Measurements from ENCODE around the gene MARCO. TPM values are rescaled to one million over a fixed set of nuclear protein-coding genes. Genes with fewer than 3 reads are reported as not detected.

Gene MARCO
- total and polyA plus RNA-seq, 2 of the 8 experiments (the other 6 are each of a cell fraction or from before 2014, with no cell fraction given), result not detected

GRCh38 chr2:118932949-118933348 lies 9.0 kb upstream of the MARCO start:
- no peak for FAIRE-seq
- no peak overlapping the region for H4K5ac ChIP-seq (ENCODE audit: insufficient read length, low read depth, low read length)
- no peak overlapping the region for H2BK12ac ChIP-seq (ENCODE audit: low read depth, low read length)
- no peak overlapping the region for H2BK20ac ChIP-seq (ENCODE audit: low read length)
- H2AFZ ChIP-seq (ENCODE audit: low read length), result no peak overlapping the region
- no peak for DNase-seq (ENCODE audit: low read depth in 1 of 2, low spot score in 2 of 2)
- no peak overlapping the region for H3K14ac ChIP-seq (ENCODE audit: insufficient read length)
- H3K27ac ChIP-seq (ENCODE audit: low read depth, low read length), result no peak overlapping the region
- ChIA-PET CTCF (ENCODE audit: partially characterized antibody) (interaction anchor here (0.6 kb wide), 1 partner anchor 887 kb away, joined by 3 read pairs; no protein-coding TSS in a partner anchor), POLR2A (ENCODE audit: partially characterized antibody) (no interaction called here)
- no peak overlapping the region for H4K8ac ChIP-seq (ENCODE audit: extremely low read depth, insufficient read depth, low read length)
- H4K91ac ChIP-seq (replicated peaks; ENCODE audit: insufficient read length, low read length), result no peak overlapping the region
- H3K23ac ChIP-seq (ENCODE audit: insufficient read length), result no peak overlapping the region
- H3K18ac ChIP-seq (ENCODE audit: extremely low read depth, low read length), result no peak overlapping the region
- H3K9ac ChIP-seq (replicated peaks in 1 of 4; ENCODE audit: extremely low read depth in 1 of 4, low read depth in 3 of 4, low read length in 3 of 4), result no peak overlapping the region
- H4K20me1 ChIP-seq (replicated peaks in 1 of 2; ENCODE audit: control insufficient read depth in 1 of 2, insufficient read depth in 2 of 2, low read length in 2 of 2), result no peaks in the 10 kb centered on the region
- H3K4me3 ChIP-seq (ENCODE audit: extremely low read depth in 1 of 4, insufficient read depth in 2 of 4, low read depth in 3 of 4, low read length in 4 of 4), result no peak overlapping the region
- H2AK5ac ChIP-seq (ENCODE audit: low read depth, low read length), result no peak overlapping the region
- no peaks in the 10 kb centered on the region for H3K23me2 ChIP-seq (ENCODE audit: low read depth, low read length)
- no peaks in the 10 kb centered on the region; a peak in 1 of 7 replicates for H3K27me3 ChIP-seq (replicated peaks in 1 of 4; ENCODE audit: control insufficient read depth in 3 of 4, extremely low read depth in 1 of 4, insufficient read depth in 3 of 4, low read length in 3 of 4)
- no peak overlapping the region for H3K4ac ChIP-seq (replicated peaks; ENCODE audit: insufficient read length, low read depth, low read length)
- H3K79me1 ChIP-seq (ENCODE audit: low read depth, low read length), result no peaks in the 10 kb centered on the region
- H3K79me2 ChIP-seq (ENCODE audit: control insufficient read depth in 1 of 2, insufficient read depth in 2 of 2, low read length in 2 of 2), result no peaks in the 10 kb centered on the region
- peaks cover 0 to 3% of the 10 kb centered on the region in 2 experiments; a peak in 2 of 4 replicates for H3K9me3 ChIP-seq (ENCODE audit: insufficient read depth in 2 of 2, low read depth in 1 of 2, low read length in 1 of 2)
- no peak overlapping the region for H3K4me2 ChIP-seq (ENCODE audit: insufficient read depth in 1 of 2, low read depth in 2 of 2, low read length in 2 of 2)
- H2BK120ac ChIP-seq (replicated peaks; ENCODE audit: low read depth, low read length), result no peak overlapping the region
- WGBS, 2 experiments (ENCODE audit: extremely low coverage in 1 of 2, insufficient coverage in 1 of 2, insufficient read length in 1 of 2, insufficient replicate concordance in 2 of 2, low coverage in 1 of 2, low lambda C conversion rate in 2 of 2, missing lambda C conversion rate in 1 of 2), result 75% methylated on average over 1 of the region's 1 CpG; no CpG with 5 or more reads in 1 of the 2 experiments
- H2BK15ac ChIP-seq (ENCODE audit: low read length), result no peak overlapping the region
- no peaks in the 10 kb centered on the region for H3K4me1 ChIP-seq (replicated peaks in 1 of 4; ENCODE audit: control insufficient read depth in 3 of 4, insufficient read depth in 4 of 4, low read length in 3 of 4)
- no peak overlapping the region for H3K56ac ChIP-seq (replicated peaks; ENCODE audit: insufficient read length, low read depth, low read length)
- H2BK5ac ChIP-seq (ENCODE audit: low read depth, low read length), result no peak overlapping the region
- H3K36me3 ChIP-seq (ENCODE audit: control insufficient read depth in 2 of 4, insufficient read depth in 4 of 4, low read length in 3 of 4), result no peaks in the 10 kb centered on the region
- no peak for TF ChIP-seq HDAC6 (IDR thresholded peaks at IDR 0.05; ENCODE audit: low read depth, low read length)
- TF ChIP-seq FOSL1 (IDR thresholded peaks at IDR 0.05; ENCODE audit: insufficient read depth, low read depth, low read length), result no peak
- no peak for TF ChIP-seq YY1 (IDR thresholded peaks at IDR 0.05; ENCODE audit: low read depth, low read length)
- no peak for TF ChIP-seq GABPA (IDR thresholded peaks at IDR 0.05; ENCODE audit: borderline replicate concordance, insufficient read depth, low read length)
- TF ChIP-seq CREB1 (IDR thresholded peaks at IDR 0.05), result no peak
- no peak for TF ChIP-seq POLR2A (IDR thresholded peaks at IDR 0.05; ENCODE audit: control extremely low read depth in 1 of 2, low read depth in 2 of 2, low read length in 2 of 2)
- no peak for TF ChIP-seq KDM5A (IDR thresholded peaks at IDR 0.05; ENCODE audit: low read length)
- no peak for TF ChIP-seq CHD1 (IDR thresholded peaks at IDR 0.05; ENCODE audit: low read depth, low read length)
- TF ChIP-seq MAX (IDR thresholded peaks at IDR 0.05), result no peak
- TF ChIP-seq CTBP2 (IDR thresholded peaks at IDR 0.05; ENCODE audit: borderline replicate concordance, insufficient read depth, insufficient read length, low read length), result no peak
- TF ChIP-seq SRF (IDR thresholded peaks at IDR 0.05; ENCODE audit: low read depth, low read length), result no peak
- no peak for TF ChIP-seq CBX8 (IDR thresholded peaks at IDR 0.05; ENCODE audit: borderline replicate concordance, low read depth, low read length)
- TF ChIP-seq CHD2 (IDR thresholded peaks at IDR 0.05; ENCODE audit: low read length), result no peak
- no peak for TF ChIP-seq EGR1 (IDR thresholded peaks at IDR 0.05; ENCODE audit: borderline replicate concordance, low read depth, low read length)
- TF ChIP-seq JUND (IDR thresholded peaks at IDR 0.05; ENCODE audit: low read length), result no peak
- TF ChIP-seq SP2 (IDR thresholded peaks at IDR 0.05; ENCODE audit: low read length), result no peak
- no peak for TF ChIP-seq SP1 (IDR thresholded peaks at IDR 0.05; ENCODE audit: low read depth, low read length)

Measured in H1 (cell line).